Panc1 (cell line): Measurements from ENCODE around the gene NNAT. TPM values are rescaled to one million over a fixed set of nuclear protein-coding genes. Genes with fewer than 3 reads are reported as not detected.

Source experiments
- ATAC-seq: fragments of 200-7000 bp; cut with Tn5 transposase; 2 replicates; pipeline ENCODE4 v1.9.1; 2020; ENCODE audit warnings: mild to moderate bottlenecking, moderate library complexity
- BruUV-seq: library from RNA; stranded (reverse); fragments of 400-500 nt; replicated peaks from 2 replicates; lab custom pipeline; 2021; lab: Mats Ljungman, UMichigan
- CTCF ChIA-PET: fragments of 300-600 bp; sonication (Branson Sonifier 250); formaldehyde crosslinking; loops from one replicate; lab custom pipeline; 2022; ENCODE audit warnings: antibody characterized with exemption; lab: Charles Lee
- POLR2A ChIA-PET: fragments of 300-600 bp; sonication (Branson Sonifier 250); formaldehyde crosslinking; loops from one replicate; lab custom pipeline; 2022; ENCODE audit warnings: antibody characterized with exemption; lab: Charles Lee
- DNase-seq: peaks from one replicate; pipeline ENCODE4 v3.0.0-alpha.2; 2010; ENCODE audit warnings: low read depth, low spot score
- H3K27ac ChIP-seq: 2 replicates; pipeline ENCODE4 v1.5.1; 2011; ENCODE audit warnings: mild to moderate bottlenecking, low read length, inconsistent platforms
- H3K27me3 ChIP-seq: fragments of 200-500 bp; sonication (Bioruptor generic); 2 replicates; pipeline ENCODE4 v1.6.0; 2014; ENCODE audit warnings: low read length, inconsistent platforms; ENCODE audit not compliant: control insufficient read depth, insufficient read depth
- H3K36me3 ChIP-seq: fragments of 200-500 bp; sonication (Bioruptor generic); 2 replicates; pipeline ENCODE4 v1.5.1; 2014; ENCODE audit warnings: inconsistent platforms, mild to moderate bottlenecking, low read length, moderate library complexity; ENCODE audit not compliant: control insufficient read depth, insufficient read depth
- H3K4me1 ChIP-seq: 2 replicates; pipeline ENCODE4 v1.5.1; 2011; ENCODE audit warnings: inconsistent platforms, mild to moderate bottlenecking, low read length, moderate library complexity; ENCODE audit not compliant: control insufficient read depth, insufficient read depth
- H3K4me3 ChIP-seq, 2 experiments: 2 replicates each; pipeline ENCODE4 v1.5.1; 2011 to 2012; ENCODE audit warnings: low read depth in 2 of 2, low read length in 2 of 2, mild to moderate bottlenecking in 2 of 2, inconsistent platforms in 1 of 2, moderate library complexity in 1 of 2
- H3K9me3 ChIP-seq: fragments of 200-500 bp; sonication (Bioruptor generic); 2 replicates; pipeline ENCODE4 v1.5.1; 2014; ENCODE audit warnings: low read depth, mild to moderate bottlenecking, inconsistent platforms, low read length, moderate library complexity; ENCODE audit not compliant: control insufficient read depth, insufficient read depth
- CTCF ChIP-seq: fragments of 450-650 bp; IDR thresholded peaks from 2 replicates; pipeline ENCODE4 v1.5.1; 2017; ENCODE audit warnings: mild to moderate bottlenecking
- POLR2AphosphoS5 ChIP-seq: IDR thresholded peaks from 2 replicates; pipeline ENCODE4 v1.6.1; 2012; ENCODE audit warnings: mild to moderate bottlenecking, low read depth, low read length, moderate library complexity
- SIN3A ChIP-seq: IDR thresholded peaks from 2 replicates; pipeline ENCODE4 v1.6.1; 2012; ENCODE audit warnings: low read depth, mild to moderate bottlenecking, low read length, moderate library complexity, borderline replicate concordance; ENCODE audit not compliant: insufficient read depth
- TCF7L2 ChIP-seq: IDR thresholded peaks from 2 replicates; pipeline ENCODE4 v1.6.1; 2011; ENCODE audit warnings: mild to moderate bottlenecking, low read depth, low read length, inconsistent platforms
- in situ Hi-C: cut with HindIII; loops from 2 replicates; pipeline ENCODE4 v1.10.0; 2016; ENCODE audit warnings: low sequenced_read_pairs, low pct_unique_long_range_greater_than_20kb
- intact Hi-C: fragments of 100-400 bp; cut with micrococcal nuclease; formaldehyde crosslinking; loops from one replicate; pipeline ENCODE4 v1.10.0; 2022; ENCODE audit not compliant: unreplicated experiment
- total RNA-seq: library from RNA; stranded (reverse); gene quantifications from one replicate; pipeline ENCODE4 v1.2.1, GENCODE V29; 2021; ENCODE audit not compliant: unreplicated experiment
- TF ChIP-seq, protein P1 (sequence below), 2 experiments: IDR thresholded peaks; 2 replicates each; pipeline ENCODE4 v1.6.1; 2011 to 2012; ENCODE audit warnings: low read depth in 2 of 2, control low read depth in 1 of 2, low read length in 1 of 2, mild to moderate bottlenecking in 1 of 2, moderate library complexity in 1 of 2; ENCODE audit not compliant: insufficient read depth in 1 of 2

NNAT gene
- total RNA-seq, 1 experiment from 2014 or later = not detected

DNA sequence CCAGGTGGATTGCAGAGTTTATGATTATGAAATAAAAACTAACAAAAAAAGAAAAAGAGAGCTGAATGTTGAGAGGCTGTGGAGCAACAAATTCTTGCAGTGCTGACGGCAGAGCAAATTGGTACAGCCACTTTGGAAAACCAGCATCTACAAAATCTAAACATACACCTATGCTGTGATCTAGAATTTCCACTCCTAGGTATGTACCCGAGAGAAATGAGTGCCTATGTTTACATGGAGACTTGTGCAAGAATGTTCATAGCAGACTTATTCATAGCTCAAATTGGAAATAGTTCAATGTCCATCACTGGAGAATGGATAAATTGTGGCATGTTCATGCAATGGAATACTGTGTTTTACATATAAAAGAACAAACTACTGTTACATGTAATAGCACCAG, 9.6 kb downstream of the NNAT start:
- Histone ChIP-seq H3K9me3 (no peaks in the 10 kb centered on the region), H3K4me3 (no peak overlapping the region), H3K27me3 (no peaks in the 10 kb centered on the region), H3K4me1 (peaks cover 9% of the 10 kb centered on the region; the same call in 1 of the 2 replicates), H3K27ac (no peak overlapping the region), H3K36me3 (peaks cover 5% of the 10 kb centered on the region; the same call in 1 of the 2 replicates)
- CTCF ChIA-PET = interaction anchor here (0.6 kb wide), 1 partner anchor 1862 kb away, joined by 3 read pairs; no protein-coding TSS in a partner anchor
- intact Hi-C loops = loop anchor here (5.0 kb wide), 2 partner anchors 248 to 263 kb away; no protein-coding TSS in a partner anchor
- ATAC-seq = no peak
- in situ Hi-C loops = no loop called here
- BruUV-seq = no TSS peak
- POLR2A ChIA-PET = interaction anchor here (0.6 kb wide), 1 partner anchor 252 kb away, joined by 3 read pairs; no protein-coding TSS in a partner anchor
- no peak for DNase-seq
- TF ChIP-seq TCF7L2 = no peak
- no peak for TF ChIP-seq SIN3A
- no peak for TF ChIP-seq POLR2AphosphoS5
- no peak for TF ChIP-seq CTCF
- TF ChIP-seq, protein P1, sequence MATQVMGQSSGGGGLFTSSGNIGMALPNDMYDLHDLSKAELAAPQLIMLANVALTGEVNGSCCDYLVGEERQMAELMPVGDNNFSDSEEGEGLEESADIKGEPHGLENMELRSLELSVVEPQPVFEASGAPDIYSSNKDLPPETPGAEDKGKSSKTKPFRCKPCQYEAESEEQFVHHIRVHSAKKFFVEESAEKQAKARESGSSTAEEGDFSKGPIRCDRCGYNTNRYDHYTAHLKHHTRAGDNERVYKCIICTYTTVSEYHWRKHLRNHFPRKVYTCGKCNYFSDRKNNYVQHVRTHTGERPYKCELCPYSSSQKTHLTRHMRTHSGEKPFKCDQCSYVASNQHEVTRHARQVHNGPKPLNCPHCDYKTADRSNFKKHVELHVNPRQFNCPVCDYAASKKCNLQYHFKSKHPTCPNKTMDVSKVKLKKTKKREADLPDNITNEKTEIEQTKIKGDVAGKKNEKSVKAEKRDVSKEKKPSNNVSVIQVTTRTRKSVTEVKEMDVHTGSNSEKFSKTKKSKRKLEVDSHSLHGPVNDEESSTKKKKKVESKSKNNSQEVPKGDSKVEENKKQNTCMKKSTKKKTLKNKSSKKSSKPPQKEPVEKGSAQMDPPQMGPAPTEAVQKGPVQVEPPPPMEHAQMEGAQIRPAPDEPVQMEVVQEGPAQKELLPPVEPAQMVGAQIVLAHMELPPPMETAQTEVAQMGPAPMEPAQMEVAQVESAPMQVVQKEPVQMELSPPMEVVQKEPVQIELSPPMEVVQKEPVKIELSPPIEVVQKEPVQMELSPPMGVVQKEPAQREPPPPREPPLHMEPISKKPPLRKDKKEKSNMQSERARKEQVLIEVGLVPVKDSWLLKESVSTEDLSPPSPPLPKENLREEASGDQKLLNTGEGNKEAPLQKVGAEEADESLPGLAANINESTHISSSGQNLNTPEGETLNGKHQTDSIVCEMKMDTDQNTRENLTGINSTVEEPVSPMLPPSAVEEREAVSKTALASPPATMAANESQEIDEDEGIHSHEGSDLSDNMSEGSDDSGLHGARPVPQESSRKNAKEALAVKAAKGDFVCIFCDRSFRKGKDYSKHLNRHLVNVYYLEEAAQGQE (IDR thresholded peaks at IDR 0.05; ENCODE audit: insufficient read depth in 1 of 2, low read depth in 2 of 2, low read length in 1 of 2) = no peak

DNA sequence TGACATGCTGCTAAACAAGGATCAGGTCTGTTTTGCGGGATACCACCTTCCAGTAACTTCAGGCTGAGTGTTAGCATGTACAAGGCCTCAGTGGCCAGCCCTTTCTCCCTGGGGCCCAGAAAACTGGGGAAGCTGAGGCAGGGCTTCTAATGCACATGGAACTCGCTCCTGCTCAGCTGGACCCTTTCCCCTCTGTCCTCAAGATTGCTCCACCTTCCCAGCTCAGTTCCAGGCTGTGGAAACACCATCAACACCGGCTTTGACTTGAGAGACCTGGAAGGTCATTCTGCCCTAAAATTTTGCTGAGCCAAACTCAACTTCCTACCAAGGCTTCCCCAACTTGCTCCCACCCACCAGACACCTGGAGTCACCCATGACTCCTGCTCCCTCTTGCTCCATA, 10.8 kb downstream of the NNAT start:
- no peaks in the 10 kb centered on the region for H3K27me3 ChIP-seq
- DNase-seq = no peak
- no peaks in the 10 kb centered on the region for H3K9me3 ChIP-seq
- peaks cover 4% of the 10 kb centered on the region; the same call in 1 of the 2 replicates for H3K4me1 ChIP-seq
- in situ Hi-C loops = no loop called here
- no peak overlapping the region for H3K27ac ChIP-seq
- CTCF ChIA-PET = no interaction called here
- no peak for ATAC-seq
- no TSS peak for BruUV-seq
- H3K36me3 ChIP-seq = peaks cover 5% of the 10 kb centered on the region; the same call in 1 of the 2 replicates
- TF ChIP-seq CTCF = no peak
- no peak overlapping the region for H3K4me3 ChIP-seq
- intact Hi-C loops = loop anchor here (5.0 kb wide), 2 partner anchors 250 to 265 kb away; no protein-coding TSS in a partner anchor
- POLR2A ChIA-PET = no interaction called here
